Measurements from ENCODE around the gene DYDC1. TPM values are rescaled to one million over a fixed set of nuclear protein-coding genes. Genes with fewer than 3 reads are reported as not detected.
A peak's percentile ranks its signal among the peaks of the same experiment; 100 is the strongest.

DYDC1 gene
- total RNA-seq, 1 donor from 2014 or later: not detected

DNA sequence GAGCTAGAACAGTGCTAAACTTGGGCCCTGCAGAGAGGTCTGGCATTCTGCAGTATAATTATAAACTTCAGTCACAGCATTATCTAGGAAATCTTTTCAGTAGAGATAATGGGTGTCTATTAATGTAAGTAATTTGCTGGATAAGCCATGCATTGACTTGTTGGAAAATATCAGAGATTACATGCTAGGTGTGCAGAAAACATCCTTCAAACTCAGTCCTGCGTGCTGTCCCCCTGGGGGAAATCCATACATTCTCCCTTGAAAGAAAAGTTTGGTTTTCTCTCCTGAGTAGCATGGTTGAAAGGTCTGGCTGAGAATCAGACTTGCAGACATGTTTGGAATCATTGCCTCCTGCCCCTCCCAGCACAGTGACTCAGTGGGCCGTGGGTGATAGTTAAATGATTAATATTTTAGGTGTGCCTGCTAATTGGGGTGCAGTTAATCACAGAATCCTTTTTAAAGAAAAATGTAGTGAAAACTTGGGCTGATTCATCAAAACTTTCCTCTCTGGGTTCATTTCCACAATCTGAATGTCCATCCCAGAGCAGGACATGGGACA is 37.9 kb upstream of the DYDC1 start:
- Histone ChIP-seq H3K79me2 (ENCODE audit: low read depth) (no peaks in the 10 kb centered on the region), H3K27ac (no peak overlapping the region), H3K27me3 (no peaks in the 10 kb centered on the region), H3K9ac (no peak overlapping the region), H3K4me1 (no peaks in the 10 kb centered on the region), H3F3A (ENCODE audit: low read depth) (no peaks in the 10 kb centered on the region), H2AFZ (replicated peaks) (no peak overlapping the region), H3K4me2 (no peak overlapping the region), H4K20me1 (ENCODE audit: low read depth) (no peaks in the 10 kb centered on the region), H3K36me3 (no peaks in the 10 kb centered on the region), H3K9me3 (ENCODE audit: low read depth) (no peaks in the 10 kb centered on the region), H3K4me3 (no peak overlapping the region)
- H3K27ac Mint-ChIP-seq: no peak overlapping the region
- no peaks in the 10 kb centered on the region for H3K9me3 Mint-ChIP-seq
- H3K4me1 Mint-ChIP-seq: no peaks in the 10 kb centered on the region
- no peak overlapping the region for H3K4me3 Mint-ChIP-seq
- TF ChIP-seq, protein P1, sequence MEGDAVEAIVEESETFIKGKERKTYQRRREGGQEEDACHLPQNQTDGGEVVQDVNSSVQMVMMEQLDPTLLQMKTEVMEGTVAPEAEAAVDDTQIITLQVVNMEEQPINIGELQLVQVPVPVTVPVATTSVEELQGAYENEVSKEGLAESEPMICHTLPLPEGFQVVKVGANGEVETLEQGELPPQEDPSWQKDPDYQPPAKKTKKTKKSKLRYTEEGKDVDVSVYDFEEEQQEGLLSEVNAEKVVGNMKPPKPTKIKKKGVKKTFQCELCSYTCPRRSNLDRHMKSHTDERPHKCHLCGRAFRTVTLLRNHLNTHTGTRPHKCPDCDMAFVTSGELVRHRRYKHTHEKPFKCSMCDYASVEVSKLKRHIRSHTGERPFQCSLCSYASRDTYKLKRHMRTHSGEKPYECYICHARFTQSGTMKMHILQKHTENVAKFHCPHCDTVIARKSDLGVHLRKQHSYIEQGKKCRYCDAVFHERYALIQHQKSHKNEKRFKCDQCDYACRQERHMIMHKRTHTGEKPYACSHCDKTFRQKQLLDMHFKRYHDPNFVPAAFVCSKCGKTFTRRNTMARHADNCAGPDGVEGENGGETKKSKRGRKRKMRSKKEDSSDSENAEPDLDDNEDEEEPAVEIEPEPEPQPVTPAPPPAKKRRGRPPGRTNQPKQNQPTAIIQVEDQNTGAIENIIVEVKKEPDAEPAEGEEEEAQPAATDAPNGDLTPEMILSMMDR (IDR thresholded peaks at IDR 0.05): no peak
- TF ChIP-seq EZH2phosphoT487 (IDR thresholded peaks at IDR 0.05): no peak
- TF ChIP-seq EZH2 (IDR thresholded peaks at IDR 0.05): no peak
- no peak for DNase-seq (ENCODE audit: low spot score)
- H3K36me3 Mint-ChIP-seq: no peaks in the 10 kb centered on the region
- H3K27me3 Mint-ChIP-seq (ENCODE audit: insufficient read depth, low read depth): peaks cover 10% of the 10 kb centered on the region

DNA sequence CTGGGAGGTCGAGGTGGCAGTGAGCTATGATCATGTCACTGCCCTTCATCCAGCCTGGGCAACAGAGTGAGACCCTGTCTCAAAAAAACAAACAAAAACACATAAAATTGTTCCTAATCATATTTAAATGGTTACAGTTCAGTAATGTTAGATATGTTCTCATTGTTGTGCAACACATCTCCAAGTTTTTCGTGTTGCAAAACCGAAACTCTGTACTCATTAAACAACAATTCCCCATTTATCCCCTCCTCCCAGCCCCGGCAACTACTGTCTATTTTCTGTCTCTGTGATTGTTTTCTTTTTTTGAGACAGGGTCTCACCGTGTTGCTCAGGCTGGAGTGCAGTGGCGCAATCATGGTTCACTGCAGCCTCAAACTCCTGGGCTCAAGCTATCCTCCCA is 35.7 kb upstream of the DYDC1 start:
- Histone ChIP-seq H3K9me3 (ENCODE audit: low read depth) (no peaks in the 10 kb centered on the region), H3K27ac (no peak overlapping the region), H3F3A (ENCODE audit: low read depth) (no peaks in the 10 kb centered on the region), H4K20me1 (ENCODE audit: low read depth) (no peaks in the 10 kb centered on the region), H3K79me2 (ENCODE audit: low read depth) (no peaks in the 10 kb centered on the region), H2AFZ (replicated peaks) (no peak overlapping the region), H3K9ac (no peak overlapping the region), H3K27me3 (no peaks in the 10 kb centered on the region), H3K4me3 (no peak overlapping the region), H3K36me3 (no peaks in the 10 kb centered on the region), H3K4me1 (no peaks in the 10 kb centered on the region), H3K4me2 (no peak overlapping the region)
- Mint-ChIP-seq H3K4me1 (no peaks in the 10 kb centered on the region), H3K27ac (no peak overlapping the region), H3K27me3 (ENCODE audit: insufficient read depth, low read depth) (peaks cover 8% of the 10 kb centered on the region), H3K9me3 (no peaks in the 10 kb centered on the region), H3K36me3 (no peaks in the 10 kb centered on the region), H3K4me3 (no peak overlapping the region)
- DNase-seq (ENCODE audit: low spot score): no peak
- TF ChIP-seq EZH2phosphoT487 (IDR thresholded peaks at IDR 0.05): no peak

DNA sequence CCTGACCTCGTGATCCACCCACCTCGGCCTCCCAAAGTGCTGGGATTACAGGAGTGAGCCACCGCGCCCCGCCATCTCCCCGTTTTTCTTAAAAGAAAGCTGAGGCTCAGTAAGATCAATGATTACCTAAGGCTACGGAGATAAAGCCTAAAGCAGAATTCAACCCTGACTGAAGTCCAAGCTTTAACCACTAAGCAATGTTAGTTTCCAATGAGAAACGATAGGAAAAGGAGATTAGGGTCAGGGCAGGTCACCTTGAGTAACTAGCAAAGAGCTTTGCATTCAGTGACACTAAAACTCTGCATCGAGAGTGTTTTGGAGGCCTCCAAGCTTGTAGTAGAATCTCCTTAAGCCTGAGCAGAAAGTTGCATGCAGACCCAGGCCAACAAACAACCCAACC is 34.2 kb upstream of the DYDC1 start:
- Histone ChIP-seq H4K20me1 (ENCODE audit: low read depth) (no peaks in the 10 kb centered on the region), H3F3A (ENCODE audit: low read depth) (no peaks in the 10 kb centered on the region), H3K9ac (no peak overlapping the region), H3K4me1 (no peaks in the 10 kb centered on the region), H3K4me2 (no peak overlapping the region), H3K79me2 (ENCODE audit: low read depth) (no peaks in the 10 kb centered on the region), H3K27me3 (no peaks in the 10 kb centered on the region), H3K36me3 (no peaks in the 10 kb centered on the region), H3K9me3 (ENCODE audit: low read depth) (no peaks in the 10 kb centered on the region), H3K4me3 (no peak overlapping the region), H3K27ac (no peak overlapping the region), H2AFZ (replicated peaks) (no peak overlapping the region)
- Mint-ChIP-seq H3K27ac (no peak overlapping the region), H3K27me3 (ENCODE audit: insufficient read depth, low read depth) (peaks cover 8% of the 10 kb centered on the region), H3K4me1 (no peaks in the 10 kb centered on the region), H3K9me3 (no peaks in the 10 kb centered on the region), H3K4me3 (no peak overlapping the region), H3K36me3 (no peaks in the 10 kb centered on the region)
- no peak for TF ChIP-seq EZH2phosphoT487 (IDR thresholded peaks at IDR 0.05)
- TF ChIP-seq, protein P1 (IDR thresholded peaks at IDR 0.05): no peak
- no peak for DNase-seq (ENCODE audit: low spot score)

GRCh38 chr10:80382989-80383388 is 26.4 kb upstream of the DYDC1 start:
- Histone ChIP-seq H3K36me3 (no peaks in the 10 kb centered on the region), H4K20me1 (ENCODE audit: low read depth) (no peaks in the 10 kb centered on the region), H3K9ac (no peak overlapping the region), H3K4me3 (no peak overlapping the region), H3K9me3 (ENCODE audit: low read depth) (no peaks in the 10 kb centered on the region), H3K4me2 (no peak overlapping the region), H3K79me2 (ENCODE audit: low read depth) (no peaks in the 10 kb centered on the region), H3F3A (ENCODE audit: low read depth) (peaks cover 4% of the 10 kb centered on the region), H3K4me1 (no peaks in the 10 kb centered on the region), H3K27me3 (no peaks in the 10 kb centered on the region), H2AFZ (replicated peaks) (peak overlapping the region; percentile 78), H3K27ac (no peak overlapping the region)
- DNase-seq (ENCODE audit: low spot score): peak; percentile 69
- Mint-ChIP-seq H3K9me3 (no peaks in the 10 kb centered on the region), H3K4me1 (no peaks in the 10 kb centered on the region), H3K27ac (no peak overlapping the region), H3K4me3 (no peak overlapping the region), H3K27me3 (ENCODE audit: insufficient read depth, low read depth) (peaks cover 6% of the 10 kb centered on the region), H3K36me3 (no peaks in the 10 kb centered on the region)
- TF ChIP-seq, protein P1 (IDR thresholded peaks at IDR 0.05): peak; percentile 72
- TF ChIP-seq EZH2phosphoT487 (IDR thresholded peaks at IDR 0.05): no peak
